RPMI7951 (cell line): ENCODE data around the gene PRR14L. TPM values are rescaled to one million over a fixed set of nuclear protein-coding genes. Genes with fewer than 3 reads are reported as not detected.
"Not testable (repeated sequence)": the region's sequence is repeated elsewhere in the genome, so short reads cannot be mapped to it uniquely, and the experiment has no call there.

Experiments
- DNase-seq: peaks from one replicate; pipeline ENCODE4 v3.0.0-alpha.2; 2012; ENCODE audit warnings: low read depth
- total RNA-seq: library from RNA; depleted of rRNA; stranded (reverse); fragments of >200 nt; shearing (Covaris generic); gene quantifications from 2 replicates; pipeline ENCODE4 v1.2.3, GENCODE V29; 2014

PRR14L gene
- total RNA-seq, 1 experiment from 2014 or later: 8.4 TPM

- not testable (repeated sequence) for DNase-seq
Measured at GRCh38 chr22:31740314-31740713, 9.6 kb downstream of the PRR14L start.

- no peak for DNase-seq
Measured at GRCh38 chr22:31739795-31740201, 10.1 kb downstream of the PRR14L start.

GRCh38 chr22:31738566-31738965, 11.4 kb downstream of the PRR14L start:
- no peak for DNase-seq

- DNase-seq: no peak
Measured at GRCh38 chr22:31737932-31738331, 12.0 kb downstream of the PRR14L start.

- DNase-seq: no peak
Measured at GRCh38 chr22:31736458-31736857, 13.5 kb downstream of the PRR14L start.

- peak; percentile 19 for DNase-seq
Measured at GRCh38 chr22:31734512-31734911, 15.4 kb downstream of the PRR14L start.

GRCh38 chr22:31733580-31734079, 16.3 kb downstream of the PRR14L start:
- no peak for DNase-seq

GRCh38 chr22:31732089-31732829, 17.7 kb downstream of the PRR14L start:
- DNase-seq: no peak

GRCh38 chr22:31730344-31730711, 19.6 kb downstream of the PRR14L start:
- DNase-seq: no peak

- DNase-seq: no peak
Measured at GRCh38 chr22:31728857-31729256, 21.1 kb downstream of the PRR14L start.

GRCh38 chr22:31726692-31727091, 23.2 kb downstream of the PRR14L start:
- DNase-seq: no peak

- DNase-seq: no peak
Measured at GRCh38 chr22:31723723-31724122, 26.2 kb downstream of the PRR14L start.

GRCh38 chr22:31719850-31720471, 30.0 kb downstream of the PRR14L start:
- DNase-seq: no peak

GRCh38 chr22:31715147-31715778, 34.7 kb downstream of the PRR14L start:
- DNase-seq: no peak

- DNase-seq: not testable (repeated sequence)
Measured at GRCh38 chr22:31711226-31711625, 38.7 kb downstream of the PRR14L start.

- no peak for DNase-seq
Measured at GRCh38 chr22:31707519-31707918, 42.4 kb downstream of the PRR14L start.

GRCh38 chr22:31695423-31695822, 54.5 kb downstream of the PRR14L start:
- DNase-seq: no peak

GRCh38 chr22:31694046-31694445, 55.9 kb downstream of the PRR14L start:
- DNase-seq: not testable (repeated sequence)

- DNase-seq: peak; percentile 59
Measured at GRCh38 chr22:31692186-31692886, 57.6 kb downstream of the PRR14L start.

- DNase-seq: no peak
Measured at GRCh38 chr22:31691408-31691807, 58.5 kb downstream of the PRR14L start.

- no peak for DNase-seq
Measured at GRCh38 chr22:31683181-31684105, 66.5 kb downstream of the PRR14L start.
